ENCODE data around the gene NAP1L4. TPM values are rescaled to one million over a fixed set of nuclear protein-coding genes. Genes with fewer than 3 reads are reported as not detected.
A peak's percentile ranks its signal among the peaks of the same experiment; 100 is the strongest.

The NAP1L4 gene
- total RNA-seq, 2 donors from 2014 or later: 198 to 206 TPM

DNA sequence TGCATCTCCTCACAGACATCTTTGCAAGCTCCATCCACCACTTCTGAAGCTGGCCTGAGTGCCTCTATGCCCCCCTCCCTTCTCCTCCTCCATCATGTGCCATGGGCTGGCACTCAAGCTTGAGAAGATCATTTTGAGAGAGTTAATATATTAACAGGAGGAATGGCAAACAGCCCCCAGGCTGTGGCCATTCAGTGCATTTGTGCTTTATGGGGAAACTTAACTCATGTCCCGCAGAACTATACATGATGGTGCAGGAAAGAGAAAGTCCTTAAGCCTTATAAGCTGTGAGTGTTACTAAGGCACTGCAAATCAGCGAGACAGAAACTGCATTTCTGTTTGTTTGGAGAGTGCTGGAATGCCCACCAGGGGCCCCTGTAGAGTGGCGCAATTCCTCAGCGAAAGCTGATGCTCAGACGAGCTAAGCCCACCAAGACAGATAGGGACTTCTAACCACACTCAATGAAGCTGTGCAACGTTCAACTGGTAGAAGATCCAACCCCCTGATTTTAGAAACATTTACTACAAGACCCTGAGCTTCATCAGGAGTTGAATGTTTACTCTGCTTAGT lies 36.1 kb downstream of the NAP1L4 start:
- H3K27me3 Mint-ChIP-seq (ENCODE audit: insufficient read depth): no peaks in the 10 kb centered on the region
- Histone ChIP-seq H3K27ac (ENCODE audit: low read depth, low read length) (no peak overlapping the region), H3K36me3 (ENCODE audit: control insufficient read depth, insufficient read depth, low read length) (peaks cover 99% of the 10 kb centered on the region), H3K4me3 (ENCODE audit: low read length) (no peak overlapping the region), H3K9me3 (ENCODE audit: control insufficient read depth, low read length) (no peaks in the 10 kb centered on the region), H3K9ac (ENCODE audit: extremely low read depth, low read length, poor library complexity, severe bottlenecking) (no peak overlapping the region), H3K27me3 (ENCODE audit: control insufficient read depth, insufficient read depth, low read length, poor library complexity, severe bottlenecking) (no peaks in the 10 kb centered on the region), H3K4me1 (ENCODE audit: control insufficient read depth, insufficient read depth, low read length) (no peaks in the 10 kb centered on the region)
- DNase-seq: peak; percentile 69
- peak overlapping the region; percentile 85 for H3K27ac Mint-ChIP-seq
- peaks cover 19% of the 10 kb centered on the region for H3K4me1 Mint-ChIP-seq
- TF ChIP-seq, protein P1, sequence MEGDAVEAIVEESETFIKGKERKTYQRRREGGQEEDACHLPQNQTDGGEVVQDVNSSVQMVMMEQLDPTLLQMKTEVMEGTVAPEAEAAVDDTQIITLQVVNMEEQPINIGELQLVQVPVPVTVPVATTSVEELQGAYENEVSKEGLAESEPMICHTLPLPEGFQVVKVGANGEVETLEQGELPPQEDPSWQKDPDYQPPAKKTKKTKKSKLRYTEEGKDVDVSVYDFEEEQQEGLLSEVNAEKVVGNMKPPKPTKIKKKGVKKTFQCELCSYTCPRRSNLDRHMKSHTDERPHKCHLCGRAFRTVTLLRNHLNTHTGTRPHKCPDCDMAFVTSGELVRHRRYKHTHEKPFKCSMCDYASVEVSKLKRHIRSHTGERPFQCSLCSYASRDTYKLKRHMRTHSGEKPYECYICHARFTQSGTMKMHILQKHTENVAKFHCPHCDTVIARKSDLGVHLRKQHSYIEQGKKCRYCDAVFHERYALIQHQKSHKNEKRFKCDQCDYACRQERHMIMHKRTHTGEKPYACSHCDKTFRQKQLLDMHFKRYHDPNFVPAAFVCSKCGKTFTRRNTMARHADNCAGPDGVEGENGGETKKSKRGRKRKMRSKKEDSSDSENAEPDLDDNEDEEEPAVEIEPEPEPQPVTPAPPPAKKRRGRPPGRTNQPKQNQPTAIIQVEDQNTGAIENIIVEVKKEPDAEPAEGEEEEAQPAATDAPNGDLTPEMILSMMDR (conservative IDR thresholded peaks at IDR 0.05): peak; percentile 60
- H3K9me3 Mint-ChIP-seq: no peaks in the 10 kb centered on the region
- WGBS, 2 experiments (ENCODE audit: insufficient coverage in 1 of 2, insufficient read length in 1 of 2): 77 to 85% methylated on average over 6 of the region's 6 CpGs
- H3K4me3 Mint-ChIP-seq: no peak overlapping the region
- H3K36me3 Mint-ChIP-seq (ENCODE audit: low read depth): peaks cover 90% of the 10 kb centered on the region

GRCh38 chr11:2954263-2954662 lies 37.9 kb downstream of the NAP1L4 start:
- Mint-ChIP-seq H3K4me1 (peaks cover 15% of the 10 kb centered on the region), H3K27ac (peak overlapping the region; percentile 72), H3K9me3 (no peaks in the 10 kb centered on the region), H3K27me3 (ENCODE audit: insufficient read depth) (no peaks in the 10 kb centered on the region), H3K36me3 (ENCODE audit: low read depth) (peaks cover 90% of the 10 kb centered on the region), H3K4me3 (no peak overlapping the region)
- no peak overlapping the region for H3K4me3 ChIP-seq (ENCODE audit: low read length)
- no peak overlapping the region for H3K9ac ChIP-seq (ENCODE audit: extremely low read depth, low read length, poor library complexity, severe bottlenecking)
- 97 to 100% methylated on average over 3 to 5 of the region's 6 CpGs for WGBS, 2 experiments (ENCODE audit: insufficient coverage in 1 of 2, insufficient read length in 1 of 2)
- peak; percentile 20 for DNase-seq
- peaks cover 99% of the 10 kb centered on the region for H3K36me3 ChIP-seq (ENCODE audit: control insufficient read depth, insufficient read depth, low read length)
- no peak overlapping the region for H3K27ac ChIP-seq (ENCODE audit: low read depth, low read length)
- no peaks in the 10 kb centered on the region for H3K9me3 ChIP-seq (ENCODE audit: control insufficient read depth, low read length)
- no peaks in the 10 kb centered on the region for H3K27me3 ChIP-seq (ENCODE audit: control insufficient read depth, insufficient read depth, low read length, poor library complexity, severe bottlenecking)
- TF ChIP-seq, protein P1 (conservative IDR thresholded peaks at IDR 0.05): no peak
- H3K4me1 ChIP-seq (ENCODE audit: control insufficient read depth, insufficient read depth, low read length): no peaks in the 10 kb centered on the region

DNA sequence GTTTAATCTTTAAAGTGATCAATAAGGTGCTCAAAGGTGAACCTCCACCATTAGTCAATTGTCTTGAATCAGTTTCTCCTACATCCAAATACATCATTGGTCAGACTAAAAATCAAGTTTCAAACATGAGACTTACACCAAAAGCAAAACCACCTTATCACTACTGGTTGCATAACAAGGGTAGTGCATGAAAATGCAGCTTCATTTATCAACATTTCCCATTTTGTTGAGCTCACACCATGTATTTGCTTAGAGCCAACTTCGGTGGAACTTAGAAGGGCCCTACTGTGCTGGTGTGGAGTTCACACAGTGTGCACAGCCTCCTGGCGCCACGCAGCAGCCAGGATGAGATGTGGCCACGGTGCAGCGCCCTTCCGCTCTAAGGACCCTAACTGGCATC lies 39.8 kb downstream of the NAP1L4 start:
- H3K9ac ChIP-seq (ENCODE audit: extremely low read depth, low read length, poor library complexity, severe bottlenecking): no peak overlapping the region

More for the DNA sequence above, 39.8 kb downstream of the NAP1L4 start:
- no peak overlapping the region for H3K27ac ChIP-seq (ENCODE audit: low read depth, low read length)
- H3K9me3 ChIP-seq (ENCODE audit: control insufficient read depth, low read length): no peaks in the 10 kb centered on the region
- DNase-seq: no peak
- H3K27me3 ChIP-seq (ENCODE audit: control insufficient read depth, insufficient read depth, low read length, poor library complexity, severe bottlenecking): no peaks in the 10 kb centered on the region
- Mint-ChIP-seq H3K27ac (no peak overlapping the region), H3K4me1 (peaks cover 15% of the 10 kb centered on the region), H3K4me3 (no peak overlapping the region), H3K27me3 (ENCODE audit: insufficient read depth) (no peaks in the 10 kb centered on the region), H3K36me3 (ENCODE audit: low read depth) (peaks cover 84% of the 10 kb centered on the region), H3K9me3 (no peaks in the 10 kb centered on the region)
- TF ChIP-seq, protein P1 (conservative IDR thresholded peaks at IDR 0.05): no peak
- peaks cover 99% of the 10 kb centered on the region for H3K36me3 ChIP-seq (ENCODE audit: control insufficient read depth, insufficient read depth, low read length)
- H3K4me3 ChIP-seq (ENCODE audit: low read length): no peak overlapping the region
- no peaks in the 10 kb centered on the region for H3K4me1 ChIP-seq (ENCODE audit: control insufficient read depth, insufficient read depth, low read length)
- 53 to 64% methylated on average over 5 to 6 of the region's 6 CpGs for WGBS, 2 experiments (ENCODE audit: insufficient coverage in 1 of 2, insufficient read length in 1 of 2)
